Measurements from ENCODE around the gene SHISA8.

The SHISA8 gene

DNA sequence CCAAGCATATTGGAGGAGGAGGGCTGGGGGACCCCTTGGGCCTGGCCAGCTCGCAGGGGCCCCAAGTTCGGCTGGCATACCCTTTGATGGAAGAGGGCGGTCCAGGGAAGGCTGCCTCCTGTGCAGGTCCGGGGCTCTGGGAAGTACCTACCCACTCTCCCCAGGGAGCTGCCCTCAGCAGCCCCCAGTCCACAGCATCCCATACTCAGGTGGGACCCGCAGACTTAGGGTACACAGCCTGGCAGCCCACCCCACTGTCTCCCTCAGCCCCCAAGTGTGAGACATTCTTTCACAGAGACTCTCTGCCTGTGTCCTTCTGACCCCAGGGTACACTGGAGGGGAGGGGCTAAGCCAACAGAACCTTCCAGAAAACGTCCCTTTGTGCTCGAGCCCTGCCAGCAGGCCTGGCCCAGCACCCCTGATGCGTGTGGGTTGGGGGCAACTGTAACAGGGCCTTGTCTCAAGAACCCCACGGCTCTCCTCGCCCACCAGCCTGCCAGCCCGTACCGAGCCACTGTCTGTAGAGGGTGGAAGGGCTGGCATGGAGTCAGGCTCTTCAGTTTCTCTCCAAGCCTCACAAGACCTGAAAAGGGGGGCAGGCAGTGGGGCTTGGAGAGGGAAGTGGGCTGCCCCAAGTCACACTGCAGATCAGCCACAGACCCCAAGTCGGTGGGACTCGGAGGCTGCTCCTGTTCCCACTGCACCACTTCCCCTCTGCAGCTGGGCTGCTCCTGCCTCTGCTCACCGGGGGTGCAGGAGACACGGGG is 18.7 kb upstream of the SHISA8 start:
- DNase-seq: no peak

DNA sequence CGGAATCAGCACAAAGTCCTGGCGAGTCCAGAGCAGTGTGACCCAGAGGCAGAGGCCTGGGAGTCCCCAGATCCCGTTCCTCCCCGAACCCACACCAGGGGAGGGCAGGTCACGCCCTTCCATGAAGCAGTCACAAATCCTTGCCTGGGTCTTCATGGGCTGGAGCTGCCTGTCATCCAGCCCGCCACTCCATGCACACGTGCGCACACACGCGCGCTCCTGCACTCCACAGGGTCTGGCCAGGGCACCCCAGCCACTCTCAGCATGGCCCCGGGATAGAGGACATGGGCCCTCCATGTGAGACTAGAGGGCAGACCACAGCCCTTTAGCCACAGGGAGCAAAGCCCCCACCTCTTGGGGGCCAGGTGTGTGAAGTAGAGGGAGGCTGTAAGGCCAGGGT is 17.5 kb upstream of the SHISA8 start:
- no peak for DNase-seq

DNA sequence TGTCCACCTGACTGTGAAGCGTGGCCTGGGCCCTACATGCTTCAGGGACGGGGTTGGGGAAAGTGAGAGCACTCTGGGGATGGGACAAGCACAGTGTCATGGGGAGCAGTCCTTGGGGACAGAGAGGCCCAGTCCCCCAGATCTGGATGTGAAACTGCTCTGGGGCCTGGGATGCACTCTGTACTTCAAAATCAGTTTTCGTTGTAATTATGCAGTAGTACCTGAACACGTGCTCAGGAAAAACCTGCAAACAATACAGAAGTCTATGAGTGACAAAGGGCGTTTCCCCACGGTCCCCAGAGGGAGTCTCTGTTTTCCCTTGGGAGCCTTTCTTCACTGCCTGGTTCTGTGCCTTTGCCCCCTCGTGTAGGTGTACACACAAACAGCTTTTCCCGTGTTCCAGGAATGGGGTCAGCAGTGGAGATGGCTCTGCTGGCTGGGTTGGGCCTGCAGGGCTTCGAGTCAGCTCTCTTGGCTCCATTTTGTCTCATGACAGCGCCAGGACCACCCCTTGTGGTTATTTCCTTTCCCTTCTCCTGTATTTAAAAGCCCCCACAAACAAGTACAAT is 16.9 kb upstream of the SHISA8 start:
- no peak for DNase-seq

DNA sequence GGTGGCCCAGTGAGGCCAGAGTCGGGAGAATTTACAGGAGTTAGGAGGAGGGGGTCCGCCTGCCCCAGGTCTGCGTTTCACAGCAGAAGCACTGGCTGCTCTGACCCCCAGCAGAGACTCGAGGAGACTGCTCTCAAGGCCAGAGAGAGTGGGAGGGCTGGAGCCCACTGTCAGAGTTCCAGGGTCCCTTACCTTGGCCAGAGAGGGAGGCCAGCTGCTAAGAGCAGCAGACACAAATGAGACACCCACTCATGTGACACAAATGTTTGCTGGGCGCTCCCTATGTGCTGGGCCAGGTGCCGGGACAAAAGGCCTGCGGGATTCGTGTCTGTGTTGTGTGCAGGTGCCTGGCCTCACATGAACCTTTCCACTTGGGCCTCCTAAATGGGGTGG is 14.5 kb upstream of the SHISA8 start:
- DNase-seq: no peak

DNA sequence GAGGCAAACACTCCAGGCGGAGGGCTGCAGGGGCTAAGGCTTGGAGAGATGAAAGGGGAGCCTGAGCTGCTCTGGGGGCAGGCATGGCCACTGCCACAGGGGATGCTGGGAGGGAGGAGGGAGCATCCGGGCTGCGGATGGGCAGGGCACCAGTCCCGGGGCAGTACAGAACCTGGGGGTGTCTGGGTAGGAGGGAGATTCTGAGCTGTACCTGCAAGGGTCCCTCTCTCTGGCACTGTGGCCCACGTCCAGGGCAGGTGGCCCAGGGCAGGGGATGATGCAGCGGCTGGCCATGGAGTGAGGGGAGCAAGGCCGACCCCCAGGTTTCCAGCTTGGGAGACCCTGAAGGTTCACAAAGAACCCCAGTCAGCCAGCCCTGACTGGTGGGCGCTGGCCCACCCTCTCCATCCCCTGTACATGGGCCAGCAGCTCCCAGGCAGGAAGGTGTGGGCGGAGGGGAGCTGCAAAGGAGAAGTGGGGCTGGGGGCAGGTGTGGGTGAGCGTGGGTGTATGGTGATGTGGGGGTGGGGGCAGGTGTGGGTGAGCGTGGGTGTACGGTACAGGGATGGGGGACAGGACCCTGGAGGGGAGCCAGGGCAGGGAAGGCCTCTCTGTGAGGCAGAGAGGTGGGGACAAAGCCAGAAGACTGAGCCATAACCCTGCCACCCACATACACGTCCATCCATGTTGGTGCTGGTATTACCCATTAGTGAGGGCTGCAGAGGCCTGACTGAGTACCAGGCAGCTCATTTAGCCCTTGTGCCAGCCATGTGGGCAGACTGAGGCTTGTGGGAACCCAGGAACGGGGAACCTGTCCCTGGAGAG is 13.9 kb upstream of the SHISA8 start:
- no peak for DNase-seq

DNA sequence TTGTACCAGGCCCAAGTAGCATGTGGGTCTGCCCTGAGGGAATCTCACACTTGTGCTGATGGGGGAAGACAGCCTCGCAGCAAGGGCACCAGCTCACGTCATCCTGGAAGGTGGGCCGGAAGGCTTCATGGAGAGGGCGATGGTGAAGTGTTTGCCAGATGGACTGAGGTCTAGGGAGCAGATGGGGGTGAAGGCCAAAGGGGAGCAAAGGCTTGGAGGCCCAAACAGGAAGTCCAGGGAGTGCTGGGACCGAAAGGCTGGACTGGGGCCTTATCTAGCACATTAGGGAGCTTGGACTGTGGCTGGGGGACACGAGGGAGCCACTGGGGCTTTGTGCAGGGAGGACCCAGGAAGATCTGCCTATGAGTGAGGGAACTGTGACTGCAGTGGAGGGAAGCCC is 12.9 kb upstream of the SHISA8 start:
- no peak for DNase-seq

DNA sequence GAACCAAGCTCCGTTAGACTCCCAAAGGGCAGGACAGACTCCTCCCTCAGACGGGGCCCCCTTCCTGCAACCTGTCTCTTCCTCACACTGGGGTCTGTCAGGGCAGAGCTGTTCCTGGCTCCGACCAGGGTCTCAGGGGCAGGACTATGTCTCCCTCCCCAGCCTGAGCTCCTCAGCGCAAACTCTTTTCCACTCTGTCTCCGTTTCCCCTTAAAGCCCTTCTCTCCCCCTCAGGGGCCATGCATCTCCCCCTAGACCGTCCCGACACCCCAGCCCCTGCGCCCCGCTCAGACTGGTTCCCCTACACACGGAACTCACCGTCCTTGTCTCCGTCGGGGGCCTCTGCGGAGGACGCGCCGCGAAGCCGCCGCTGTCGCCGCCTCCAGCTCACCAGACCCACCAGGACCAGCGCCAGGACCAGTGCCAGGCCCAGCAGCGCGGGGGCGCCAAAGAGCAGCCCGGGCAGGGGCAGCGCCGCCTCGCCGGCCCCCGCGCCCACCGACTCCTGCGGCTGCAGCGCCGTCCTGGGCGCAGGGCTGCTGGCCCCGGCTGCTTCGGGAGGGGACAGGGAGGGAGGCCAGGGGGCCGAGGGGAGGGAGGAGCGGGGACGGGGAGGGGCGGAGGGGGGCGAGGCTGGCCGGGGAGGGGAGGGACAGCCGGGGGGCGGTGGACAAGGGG is 11.0 kb upstream of the SHISA8 start:
- DNase-seq: no peak

DNA sequence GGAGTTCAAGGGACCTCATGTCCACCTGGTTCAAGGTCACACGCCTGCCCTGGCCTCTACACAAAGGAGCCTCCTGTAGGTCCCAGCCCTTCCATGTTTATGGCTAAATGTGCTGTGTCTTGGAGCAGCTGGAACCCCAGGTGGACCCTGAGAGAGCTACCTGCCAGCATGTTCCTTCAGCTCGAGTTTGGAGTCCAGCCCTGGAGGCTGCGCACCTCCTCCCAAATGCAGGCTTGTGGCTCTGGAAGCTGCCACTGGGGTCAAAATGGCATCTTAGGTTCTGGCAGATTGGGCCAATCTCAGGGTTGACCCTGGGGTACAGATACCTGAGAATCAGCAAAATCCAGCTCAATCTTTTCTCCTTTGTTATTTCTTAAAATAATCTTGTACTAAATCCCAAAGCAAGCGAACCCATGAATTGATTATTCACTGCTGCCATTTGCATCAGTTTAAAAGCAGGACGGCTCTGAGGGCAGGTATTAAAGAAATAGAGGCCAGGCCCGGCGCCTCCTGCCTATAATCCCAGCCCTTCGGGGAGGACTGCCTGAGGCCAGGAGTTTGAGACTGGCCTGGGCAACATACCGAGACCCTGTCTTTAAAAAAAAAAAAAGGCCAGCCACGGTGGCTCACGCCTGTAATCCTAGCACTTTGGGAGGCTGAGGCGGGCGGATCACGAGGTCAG is 8.9 kb upstream of the SHISA8 start:
- no peak for DNase-seq

DNA sequence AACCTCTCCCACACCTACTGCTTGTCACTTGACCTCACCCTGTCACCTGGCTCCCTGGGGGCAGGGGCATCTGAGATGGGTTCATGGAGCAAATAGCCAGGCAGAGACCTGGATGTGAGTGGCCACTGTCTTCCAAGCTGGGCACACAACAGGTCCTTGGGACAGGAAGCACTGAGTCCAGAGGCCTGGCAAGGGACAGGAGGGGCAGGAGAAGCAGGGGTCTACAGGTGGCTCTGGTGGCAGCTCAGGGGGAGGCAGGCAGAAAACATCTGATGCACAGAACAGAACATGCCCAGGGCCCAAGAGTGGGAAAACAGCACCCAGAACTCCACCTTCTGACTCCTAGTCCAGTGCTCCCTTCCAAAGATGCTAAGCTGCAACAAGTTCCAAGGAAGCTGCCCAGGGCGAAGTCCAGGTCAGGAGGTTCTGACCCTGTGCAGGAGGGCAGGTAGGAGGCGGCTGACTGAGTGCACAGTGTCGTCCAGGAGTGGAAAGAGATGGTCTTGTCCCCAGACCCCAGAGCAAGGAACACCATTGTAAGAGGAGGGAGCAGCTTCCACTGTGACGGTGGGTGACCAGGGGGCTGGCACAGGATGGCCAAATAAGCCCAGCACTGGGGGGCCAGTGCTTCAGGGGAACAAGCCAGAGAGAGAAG is 8.2 kb upstream of the SHISA8 start:
- DNase-seq: no peak

DNA sequence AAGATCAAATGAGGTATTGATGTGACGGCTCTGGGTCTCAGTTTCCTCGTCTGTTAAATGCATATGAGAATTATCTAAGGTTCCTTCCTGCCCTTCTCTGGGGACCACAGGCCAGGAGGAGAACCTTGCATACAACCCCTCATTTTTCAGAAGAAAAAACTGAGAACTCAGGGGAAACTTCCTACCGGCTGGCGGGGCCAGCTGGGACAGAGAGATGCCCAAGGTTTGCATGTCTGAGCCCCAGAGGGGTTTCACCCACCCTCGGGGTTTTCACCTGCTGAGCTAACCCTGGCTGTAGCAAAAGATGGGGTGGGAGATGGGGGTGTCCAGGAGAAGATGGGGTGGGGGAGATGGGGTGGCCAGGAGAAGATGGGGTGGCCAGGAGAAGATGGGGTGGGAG is 7.5 kb upstream of the SHISA8 start:
- no peak for DNase-seq

DNA sequence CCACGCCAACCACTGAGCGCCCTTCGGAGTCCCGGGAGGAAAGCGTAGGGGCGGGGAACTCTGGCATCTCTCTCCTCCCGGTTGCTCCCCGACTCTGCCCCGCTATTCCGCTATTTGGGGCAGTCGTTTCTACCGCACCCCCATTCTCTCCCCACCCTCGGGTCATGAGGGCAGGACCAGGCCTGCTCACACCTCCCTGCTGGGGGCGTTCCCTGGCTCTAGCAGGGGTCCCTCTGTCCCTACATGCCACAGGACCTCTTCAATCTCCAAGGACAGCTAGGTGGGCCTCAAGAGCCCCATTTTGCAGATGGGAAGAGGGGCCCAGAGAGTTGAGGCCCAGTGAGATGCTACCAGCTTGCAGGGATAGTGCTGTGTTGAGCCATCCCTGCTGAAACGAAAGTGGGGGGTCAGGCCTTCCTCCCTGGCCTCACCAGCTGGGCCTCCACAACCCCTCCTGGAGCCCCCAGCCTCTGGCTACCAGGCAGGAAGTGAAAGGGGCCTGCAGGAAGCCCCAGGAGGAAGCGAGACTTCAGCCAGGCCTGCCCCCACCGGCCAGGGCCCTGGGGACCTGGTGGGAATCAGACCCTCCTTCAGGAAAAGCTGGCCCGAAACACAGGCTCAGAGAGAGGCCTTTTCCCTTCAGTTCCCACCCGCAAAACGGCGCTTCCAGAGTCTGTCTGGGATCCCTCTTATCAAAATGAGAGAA is 5.5 kb upstream of the SHISA8 start:
- no peak for DNase-seq

DNA sequence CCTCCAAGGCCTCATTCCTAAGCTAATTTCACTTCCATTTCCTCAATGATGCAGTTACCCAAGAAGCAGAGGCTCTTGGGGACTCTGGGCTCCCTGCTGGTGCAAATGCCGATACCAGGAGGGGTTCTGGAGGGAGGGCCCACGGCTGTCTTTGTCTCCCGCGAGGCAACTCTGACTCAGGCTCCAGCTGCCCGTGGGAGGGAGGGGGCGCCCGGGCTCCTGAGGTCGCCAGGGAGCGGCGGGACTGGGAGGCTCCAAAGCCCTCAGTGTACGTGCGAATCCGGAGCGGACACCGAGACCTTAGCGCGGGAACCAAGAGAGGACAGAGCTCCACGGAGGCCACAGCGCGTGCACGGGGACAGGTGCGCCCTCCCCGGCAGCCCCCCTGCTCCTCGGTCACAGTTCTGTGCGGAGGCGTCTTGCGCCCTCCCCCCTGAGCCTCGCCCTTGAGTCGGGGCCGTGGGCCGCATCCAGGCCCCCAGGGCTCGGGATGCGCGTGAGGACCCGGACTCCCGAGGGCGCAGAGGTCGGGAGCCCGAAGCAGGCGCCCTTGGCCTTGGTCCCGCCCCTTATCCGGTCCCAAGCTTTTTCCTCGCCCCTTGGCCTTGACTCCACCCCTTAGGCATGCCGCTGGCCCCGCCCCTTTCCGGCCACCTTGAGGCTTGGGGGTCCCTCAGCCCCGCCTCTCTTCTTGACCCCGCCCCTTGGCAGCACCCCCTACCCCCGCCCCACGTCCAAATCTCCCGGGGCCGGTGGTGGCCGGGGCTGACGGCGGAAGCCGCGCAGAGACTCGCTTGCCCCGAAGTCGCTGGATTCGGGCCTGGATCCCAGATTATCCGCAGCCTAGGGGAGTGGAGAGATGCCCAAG is 4.7 kb upstream of the SHISA8 start:
- no peak for DNase-seq

DNA sequence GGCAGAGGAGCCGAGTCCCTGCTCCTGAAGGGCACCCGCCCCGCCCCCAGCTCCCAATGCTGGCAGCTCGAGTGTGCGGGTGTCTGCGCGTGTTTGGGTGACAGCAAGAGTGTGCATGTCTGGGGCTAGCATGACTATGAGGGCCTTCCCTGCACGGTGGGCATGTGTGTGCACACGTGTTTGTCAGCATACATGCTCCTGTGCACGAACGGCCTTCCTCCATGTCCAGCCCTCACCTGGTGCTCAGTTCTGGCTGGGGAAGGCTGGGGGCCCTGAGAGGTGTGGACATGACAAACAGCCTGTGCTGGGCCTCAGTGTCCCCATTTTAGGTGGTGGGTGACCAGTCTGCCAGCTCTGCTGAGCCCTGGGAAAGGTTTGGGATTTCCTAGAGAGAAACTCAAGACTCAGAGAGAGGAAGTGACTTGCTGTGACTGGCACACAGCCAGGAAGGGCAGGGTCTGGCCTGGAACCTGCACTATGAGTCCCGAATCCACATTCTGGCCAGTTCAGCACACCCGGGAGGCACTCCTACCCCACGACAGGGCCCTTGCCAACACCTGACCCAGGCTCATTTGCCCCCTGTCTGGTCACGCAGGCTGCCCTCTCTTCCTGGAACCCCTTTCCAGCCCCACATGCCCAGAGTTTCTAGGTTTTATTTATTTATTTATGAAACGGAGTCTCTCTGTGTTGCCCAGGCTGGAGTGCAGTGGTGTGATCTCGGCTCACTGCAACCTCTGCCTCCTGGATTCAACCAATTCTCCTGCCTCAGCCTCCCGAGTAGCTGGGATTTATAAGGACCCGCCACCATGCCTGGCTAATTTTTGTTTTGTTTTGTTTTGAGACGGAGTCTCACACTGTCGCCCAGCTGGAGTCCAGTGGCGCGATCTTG is 3.3 kb upstream of the SHISA8 start:
- peak in 1 of 2 experiments; percentile 46 for DNase-seq

DNA sequence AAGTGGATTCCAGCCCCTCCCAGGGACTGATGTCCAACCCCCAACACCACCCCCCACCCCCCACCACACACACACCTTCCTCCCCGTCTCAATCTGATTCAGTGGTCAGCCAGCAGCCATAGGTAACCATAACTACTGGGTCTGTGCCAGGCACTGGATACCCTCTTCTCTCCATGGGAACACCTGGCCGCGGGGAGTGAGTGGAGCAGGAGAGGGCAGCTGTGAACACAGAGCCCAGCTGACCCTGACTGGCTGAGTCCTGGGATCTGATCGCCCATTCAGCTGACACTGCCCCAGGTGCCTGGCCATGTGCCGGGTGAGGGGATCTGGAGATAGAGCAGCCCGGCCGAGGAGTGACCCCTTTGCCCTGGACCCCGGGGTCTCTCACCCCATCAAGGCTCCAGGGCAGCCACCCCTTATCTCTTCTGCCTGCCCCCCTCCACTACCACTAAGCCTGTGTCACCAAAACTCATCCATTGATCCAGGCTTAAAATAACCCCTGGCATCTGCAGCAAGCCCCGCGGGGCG is 2.6 kb upstream of the SHISA8 start:
- no peak for DNase-seq

DNA sequence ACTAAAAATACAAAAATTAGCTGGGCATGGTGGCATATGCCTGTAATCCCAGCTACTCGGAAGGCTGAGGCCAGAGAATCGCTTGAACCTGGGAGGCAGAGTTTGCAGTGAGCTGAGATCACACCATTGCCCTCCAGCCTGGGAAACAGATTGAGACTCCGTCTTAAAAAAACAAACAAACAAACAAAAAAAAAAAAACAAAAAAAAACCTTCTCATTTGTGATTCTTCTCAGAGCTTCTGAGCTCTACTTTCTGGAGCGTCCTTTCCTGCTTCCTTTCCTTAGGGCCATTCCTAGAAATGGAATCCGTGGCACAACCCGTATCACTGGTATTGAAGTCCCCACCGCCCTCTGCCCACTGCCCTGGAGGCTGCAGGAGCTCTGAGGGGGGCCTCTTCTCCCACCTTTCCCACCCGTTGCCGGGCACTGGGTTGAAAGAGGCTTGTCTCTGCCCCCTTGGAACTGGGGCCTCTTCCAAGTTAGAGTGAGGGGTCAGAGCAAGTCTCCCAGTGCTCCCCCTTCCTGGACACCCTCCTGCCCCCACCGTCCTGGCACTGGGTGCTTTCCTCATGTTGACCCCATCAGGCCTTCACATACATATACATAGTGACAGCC is 2.0 kb upstream of the SHISA8 start:
- no peak for DNase-seq

DNA sequence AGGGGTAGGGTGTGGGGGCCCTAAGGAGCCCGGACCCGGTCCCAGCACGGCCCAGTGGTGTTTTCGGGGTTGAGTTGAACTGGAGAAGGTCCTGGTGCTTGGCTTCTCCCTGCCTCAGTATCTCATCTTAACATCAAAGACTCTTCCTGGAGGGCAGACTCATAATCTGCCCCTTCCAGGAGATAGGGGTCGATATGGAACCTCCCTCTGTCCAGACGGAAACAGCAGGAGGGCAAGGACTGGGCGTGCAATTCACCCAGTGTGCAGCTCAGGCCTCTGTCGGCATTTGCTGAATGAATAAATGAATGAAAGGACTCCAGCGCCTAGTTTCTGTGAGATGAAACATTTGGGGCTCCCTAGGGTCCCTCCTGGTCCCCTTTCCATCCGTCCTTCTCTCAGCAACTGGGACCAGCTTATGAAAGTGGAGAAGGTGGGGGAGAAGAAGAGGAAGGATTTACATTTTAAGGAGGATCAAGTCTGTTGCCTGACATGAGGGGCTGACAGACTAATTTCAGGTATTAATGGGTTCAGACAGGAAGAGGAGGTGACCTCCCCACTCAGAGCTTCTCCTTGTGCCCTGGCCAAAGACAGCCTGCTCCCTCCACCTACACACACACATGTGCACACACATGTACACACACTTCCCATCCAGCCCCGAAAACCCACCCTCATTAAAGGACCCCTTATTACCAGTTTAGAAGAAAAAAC is 1.1 kb upstream of the SHISA8 start:
- DNase-seq: no peak

DNA sequence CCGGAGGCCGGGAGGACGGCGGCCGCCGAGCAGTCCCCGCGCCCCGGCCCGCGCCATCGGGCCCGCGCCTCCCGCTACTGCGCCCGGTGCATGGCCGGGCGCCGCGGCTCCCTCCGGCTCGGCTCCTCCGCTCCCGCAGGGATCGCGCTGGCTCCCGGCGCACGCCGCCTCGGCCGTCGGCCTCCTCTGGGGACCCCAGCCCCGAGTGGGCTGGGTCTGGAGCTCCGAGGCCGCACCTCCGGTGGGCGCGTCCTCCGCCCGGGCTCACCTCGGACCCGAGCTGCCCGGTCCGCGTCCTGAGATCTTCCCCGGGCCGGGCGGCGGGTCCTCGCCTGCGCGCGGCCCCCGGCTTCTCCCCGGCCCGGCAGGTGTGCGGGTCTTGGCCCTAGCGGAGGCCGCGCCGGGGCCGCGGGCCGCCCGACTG is 251 bp downstream of the SHISA8 start:
- DNase-seq: peak in 1 of 2 experiments; percentile 21

All from NCI-H446 (cell line).